ENCODE data around the gene MED10.

The MED10 gene

GRCh38 chr5:6398570-6399230, 20.4 kb upstream of the MED10 start:
- no peak for DNase-seq

- no peak for DNase-seq
These were observed 19.4 kb upstream of the MED10 start for GRCh38 chr5:6397536-6398269.

DNA sequence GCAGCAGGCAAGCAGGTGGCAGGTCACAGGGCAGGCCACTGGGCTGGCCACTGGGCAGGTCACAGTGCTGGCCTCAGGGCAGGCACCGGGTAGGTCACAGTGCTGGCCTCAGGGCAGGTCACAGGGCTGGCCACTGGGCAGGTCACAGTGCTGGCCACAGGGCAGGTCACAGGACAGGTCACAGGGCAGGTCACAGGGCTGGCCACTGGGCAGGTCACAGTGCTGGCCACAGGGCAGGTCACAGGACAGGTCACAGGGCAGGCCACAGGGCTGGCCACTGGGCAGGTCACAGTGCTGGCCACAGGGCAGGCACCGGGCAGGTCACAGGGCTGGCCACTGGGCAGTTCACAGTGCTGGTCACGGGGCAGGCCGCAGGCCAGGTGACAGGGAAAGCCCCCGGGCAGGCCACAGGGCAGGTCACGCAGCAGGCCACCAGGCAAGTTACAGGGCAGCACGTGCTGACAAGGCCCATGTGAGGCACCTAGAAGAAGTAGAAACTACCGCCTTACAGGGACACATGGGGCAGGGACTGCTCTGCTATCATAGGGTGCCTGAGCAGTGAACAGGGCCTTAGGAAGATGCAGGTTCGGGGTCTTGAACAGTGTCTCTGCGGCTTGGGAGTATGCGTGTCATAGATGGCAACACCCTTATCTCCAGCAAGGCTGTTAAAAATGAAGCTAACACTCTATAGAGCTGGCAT, 18.6 kb upstream of the MED10 start:
- DNase-seq: no peak

DNA sequence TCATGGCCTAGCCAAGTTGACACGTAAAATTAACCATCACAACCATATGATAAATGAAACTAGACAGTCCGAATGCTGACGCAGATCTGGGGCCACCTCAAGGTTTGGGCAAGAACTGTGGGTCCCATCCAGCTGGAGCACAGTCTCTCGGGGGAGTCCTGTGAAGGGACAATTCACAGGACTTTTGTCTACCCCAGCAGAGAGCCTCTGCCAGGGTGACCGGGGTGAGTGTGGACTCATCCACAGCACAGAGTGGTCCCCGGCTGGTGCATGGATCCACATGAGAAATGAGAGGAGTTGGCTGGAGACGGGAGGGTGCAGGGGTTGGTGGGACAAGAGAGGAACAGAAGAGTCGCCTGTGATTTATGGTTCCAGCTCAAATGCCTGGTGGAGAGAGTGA, 17.7 kb upstream of the MED10 start:
- no peak for DNase-seq

GRCh38 chr5:6395621-6396020, 17.3 kb upstream of the MED10 start:
- no peak for DNase-seq

DNA sequence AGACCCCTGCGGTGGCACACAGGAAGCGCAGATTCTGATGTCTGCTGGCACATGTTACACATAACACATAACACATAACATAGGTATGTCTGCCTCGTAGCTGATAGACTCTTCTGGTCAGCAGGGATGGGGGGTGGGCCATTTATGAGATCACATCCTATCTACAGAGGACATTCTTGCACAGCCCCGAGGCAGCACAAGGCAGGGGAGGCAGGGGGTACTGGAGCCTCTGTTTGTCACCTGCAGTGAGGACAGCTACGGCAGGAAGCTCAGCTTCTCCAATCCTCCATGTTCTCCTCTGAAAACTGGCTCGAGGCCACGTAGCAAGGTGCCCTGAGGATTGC, 16.7 kb upstream of the MED10 start:
- DNase-seq: no peak

- no peak for DNase-seq
These were observed 16.2 kb upstream of the MED10 start for GRCh38 chr5:6394429-6395101.

DNA sequence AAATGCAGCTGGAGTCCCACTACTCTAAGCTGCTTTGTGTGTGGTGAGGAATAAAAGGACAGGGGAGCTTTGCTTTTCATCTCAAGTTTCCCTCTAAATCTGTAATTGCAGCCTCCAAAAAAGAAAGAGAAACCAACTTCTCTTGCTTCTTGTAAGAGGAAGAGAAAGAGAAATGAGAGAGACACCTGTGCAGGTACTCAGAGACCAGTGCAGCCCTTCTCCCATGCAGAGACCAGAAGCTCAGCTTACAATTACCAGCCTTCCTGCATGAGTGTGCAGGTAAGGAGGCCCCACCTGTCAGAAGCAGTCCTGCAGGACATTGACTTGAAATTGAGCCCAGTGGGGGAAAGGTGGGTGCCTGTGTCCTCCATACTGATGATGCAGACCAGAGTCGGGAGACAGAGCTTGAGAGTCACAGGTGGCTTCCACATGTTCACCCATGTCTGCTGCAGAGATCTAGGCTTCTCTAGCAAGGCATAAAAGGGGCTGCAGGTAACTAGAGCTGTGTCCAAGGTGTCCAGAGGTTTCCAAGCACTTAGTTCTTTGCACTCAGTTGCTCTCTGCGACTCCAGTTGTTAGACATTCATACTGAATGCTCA, 15.3 kb upstream of the MED10 start:
- DNase-seq: no peak

DNA sequence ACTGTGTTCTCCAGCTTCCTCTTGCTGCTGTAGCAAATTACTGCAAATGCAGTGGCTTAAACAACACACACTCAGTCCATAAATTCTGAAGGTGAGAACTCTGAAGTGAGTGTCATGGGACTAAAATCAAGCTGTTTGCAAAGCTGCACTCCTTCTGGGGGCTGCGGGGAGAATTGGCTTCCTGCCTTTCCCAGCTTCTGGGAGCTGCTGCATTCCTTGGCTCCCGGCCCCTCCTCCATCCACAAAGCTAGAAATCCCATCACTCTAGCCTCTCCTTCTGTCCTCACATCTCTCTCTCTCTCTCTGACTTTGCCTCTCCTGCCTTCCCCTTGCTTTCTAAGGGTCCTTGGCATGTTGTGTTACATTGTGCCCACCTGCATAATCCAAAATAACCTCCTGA, 14.2 kb upstream of the MED10 start:
- no peak for DNase-seq

- DNase-seq: no peak
These were observed 12.8 kb upstream of the MED10 start for GRCh38 chr5:6391151-6391550.

- DNase-seq: no peak
These were observed 11.7 kb upstream of the MED10 start for GRCh38 chr5:6389946-6390530.

DNA sequence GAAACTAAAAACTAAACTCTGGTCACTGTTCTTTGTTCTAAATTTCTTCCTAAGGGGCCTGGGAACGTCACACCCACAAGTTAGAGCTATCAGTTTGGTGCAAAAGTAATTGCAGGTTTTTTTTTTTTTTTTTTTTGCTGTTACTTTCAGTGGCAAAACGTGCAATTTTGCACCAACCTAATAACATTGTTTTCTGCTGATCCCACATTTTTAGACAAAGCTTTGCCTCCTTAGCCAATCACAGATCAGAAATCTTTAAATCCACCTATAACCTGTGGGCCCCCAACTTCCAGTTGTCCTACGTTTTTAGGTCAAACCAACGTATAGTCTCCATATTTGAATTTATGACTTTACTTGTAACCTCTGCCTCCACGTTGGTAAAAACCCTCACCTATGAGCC, 11.1 kb upstream of the MED10 start:
- no peak for DNase-seq

DNA sequence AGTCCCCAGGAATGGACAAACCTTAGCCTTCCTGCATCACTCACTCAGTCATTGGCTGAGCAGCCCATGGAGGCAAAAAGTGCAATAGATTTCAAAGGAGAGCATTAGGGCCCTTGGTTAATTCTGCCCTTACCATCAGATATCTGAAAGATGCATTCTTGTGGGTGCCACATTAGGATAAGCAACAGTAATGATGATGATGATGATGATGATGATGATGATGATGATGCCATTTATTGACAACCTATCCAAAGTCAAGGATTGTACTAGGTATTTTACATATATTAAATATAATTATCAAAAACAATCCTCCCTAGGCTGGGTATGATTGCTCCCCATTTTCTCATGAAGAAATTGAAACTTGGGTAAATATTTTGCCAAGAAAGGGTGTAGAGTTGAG, 9.6 kb upstream of the MED10 start:
- DNase-seq: no peak

GRCh38 chr5:6386271-6386670, 7.9 kb upstream of the MED10 start:
- DNase-seq: no peak

DNA sequence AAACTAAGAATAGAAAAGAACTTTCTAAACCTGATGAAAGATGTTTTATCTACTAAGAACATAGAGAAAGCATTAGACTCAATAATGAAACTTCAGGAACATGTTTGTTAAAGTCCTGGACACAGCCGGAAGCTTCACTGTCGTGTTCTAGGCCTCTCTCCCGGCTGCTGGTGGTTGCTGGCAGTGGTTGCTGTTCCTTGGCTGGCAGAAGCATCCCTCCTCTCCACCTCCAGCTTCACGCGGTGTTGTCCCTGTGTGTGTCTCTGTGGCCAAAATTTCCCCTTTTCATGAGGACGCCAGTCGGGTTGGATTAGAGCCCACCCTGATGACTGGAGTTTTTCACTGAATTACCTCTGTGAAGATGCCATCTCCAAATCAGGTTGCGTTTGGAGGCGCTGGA, 6.5 kb upstream of the MED10 start:
- DNase-seq: no peak

GRCh38 chr5:6383376-6383775, 5.0 kb upstream of the MED10 start:
- DNase-seq: peak; percentile 35

GRCh38 chr5:6379246-6379645, 899 bp upstream of the MED10 start:
- no peak for DNase-seq

DNA sequence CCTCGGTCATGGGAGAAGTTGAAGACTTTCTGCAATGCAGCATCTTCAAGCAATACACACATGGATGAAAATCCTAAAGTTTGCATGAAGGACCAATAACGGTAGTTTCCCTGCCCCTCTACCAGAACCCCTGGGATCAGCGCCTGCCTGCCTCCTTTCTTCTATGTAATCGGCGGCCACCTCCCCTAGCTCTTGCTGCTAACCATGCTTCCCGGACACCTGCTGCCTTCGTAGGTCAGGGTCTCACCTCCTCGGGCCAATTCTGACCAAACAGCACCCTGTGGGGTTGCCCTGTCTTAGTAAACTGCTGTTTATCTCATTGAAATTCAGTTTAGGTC, 388 bp upstream of the MED10 start:
- no peak for DNase-seq

DNA sequence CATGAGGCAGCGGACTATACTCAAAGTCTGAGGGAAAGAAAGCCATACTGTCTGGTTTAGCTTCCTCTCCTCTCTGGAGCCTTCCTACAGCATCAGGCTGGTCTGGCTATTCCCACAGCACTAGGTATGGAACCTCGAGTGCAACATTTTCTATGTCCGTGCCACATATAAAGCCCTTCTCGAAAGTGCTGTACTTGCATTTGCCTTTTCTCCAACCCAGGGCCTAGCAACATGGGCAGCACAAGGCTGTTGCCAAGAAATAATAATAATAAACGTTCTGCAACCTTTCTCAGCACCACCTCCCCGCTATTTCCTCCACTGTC, 804 bp downstream of the MED10 start:
- no peak for DNase-seq

- no peak for DNase-seq
These were observed 1.3 kb downstream of the MED10 start for GRCh38 chr5:6376974-6377520.

GRCh38 chr5:6373081-6373846, 5.1 kb downstream of the MED10 start:
- no peak for DNase-seq

Data from MV-4-11 (cell line).